Activated B cell treated with CpG ODN at 0.5 μM for 24 hours (primary cell): ENCODE data around the gene FNDC1. TPM values are rescaled to one million over a fixed set of nuclear protein-coding genes. Genes with fewer than 3 reads are reported as not detected.
A peak's percentile ranks its signal among the peaks of the same experiment; 100 is the strongest.

Experiments
- ATAC-seq: fragments of 200-7000 bp; cut with Tn5 transposase; one replicate; pipeline ENCODE4 v1.10.0; 2021; ENCODE audit warnings: low read depth, mild to moderate bottlenecking, moderate library complexity
- CTCF ChIA-PET: fragments of 350-600 bp; sonication (Branson Sonifier 250); formaldehyde crosslinking; loops from one replicate; lab custom pipeline; 2021; ENCODE audit warnings: antibody characterized with exemption; lab: Charles Lee
- POLR2A ChIA-PET: fragments of 350-600 bp; sonication (Branson Sonifier 250); formaldehyde crosslinking; loops from one replicate; lab custom pipeline; 2021; ENCODE audit warnings: antibody characterized with exemption; lab: Charles Lee
- DNase-seq: peaks from one replicate; pipeline ENCODE4 v3.0.0; 2022
- H3K27ac Mint-ChIP-seq: one replicate; pipeline ENCODE4 v1.8.0; 2020; ENCODE audit warnings: mixed read lengths
- H3K27me3 Mint-ChIP-seq: one replicate; pipeline ENCODE4 v1.8.0; 2021; ENCODE audit warnings: mixed read lengths
- H3K36me3 Mint-ChIP-seq: one replicate; pipeline ENCODE4 v1.8.0; 2021; ENCODE audit warnings: low read depth, mixed read lengths
- H3K4me1 Mint-ChIP-seq: one replicate; pipeline ENCODE4 v1.8.0; 2021; ENCODE audit warnings: mixed read lengths
- H3K4me3 Mint-ChIP-seq: one replicate; pipeline ENCODE4 v1.8.0; 2020; ENCODE audit warnings: mild to moderate bottlenecking, mixed read lengths
- H3K9me3 Mint-ChIP-seq: one replicate; pipeline ENCODE4 v1.8.0; 2020; ENCODE audit warnings: mixed read lengths
- intact Hi-C: fragments of 100-400 bp; cut with micrococcal nuclease; formaldehyde crosslinking; loops from one replicate; pipeline ENCODE4 v1.15.1; 2024
- total RNA-seq: library from RNA; stranded (reverse); gene quantifications from 2 replicates; pipeline ENCODE4 v1.2.3, GENCODE V29; 2022
- TF ChIP-seq, protein P1 (sequence below): fragments of 200-600 bp; IDR thresholded peaks from one replicate; pipeline ENCODE4 v1.8.0; 2022; ENCODE audit warnings: antibody characterized with exemption, mild to moderate bottlenecking

The FNDC1 gene
- total RNA-seq, 1 donor from 2014 or later = not detected

DNA sequence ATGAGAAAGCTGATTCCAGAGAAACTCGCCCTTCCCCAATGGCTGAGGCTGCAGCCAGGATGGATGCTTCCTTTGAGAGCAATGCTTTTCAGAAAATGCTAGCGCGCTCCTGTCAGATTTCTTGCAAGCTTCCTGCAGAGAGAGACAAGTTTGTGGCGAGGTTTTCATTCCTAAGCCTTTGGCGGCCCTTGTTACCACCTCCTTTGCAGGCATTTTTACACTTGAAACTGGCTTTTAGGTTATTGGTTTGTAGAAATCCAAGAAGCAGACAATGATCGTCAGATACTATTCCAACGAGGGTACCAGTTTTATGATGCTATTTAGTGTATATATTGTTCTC lies 1.1 kb downstream of the FNDC1 start:
- intact Hi-C loops = loop anchor here (5.0 to 10.0 kb wide), 2 partner anchors 292 to 774 kb away; no protein-coding TSS in a partner anchor

DNA sequence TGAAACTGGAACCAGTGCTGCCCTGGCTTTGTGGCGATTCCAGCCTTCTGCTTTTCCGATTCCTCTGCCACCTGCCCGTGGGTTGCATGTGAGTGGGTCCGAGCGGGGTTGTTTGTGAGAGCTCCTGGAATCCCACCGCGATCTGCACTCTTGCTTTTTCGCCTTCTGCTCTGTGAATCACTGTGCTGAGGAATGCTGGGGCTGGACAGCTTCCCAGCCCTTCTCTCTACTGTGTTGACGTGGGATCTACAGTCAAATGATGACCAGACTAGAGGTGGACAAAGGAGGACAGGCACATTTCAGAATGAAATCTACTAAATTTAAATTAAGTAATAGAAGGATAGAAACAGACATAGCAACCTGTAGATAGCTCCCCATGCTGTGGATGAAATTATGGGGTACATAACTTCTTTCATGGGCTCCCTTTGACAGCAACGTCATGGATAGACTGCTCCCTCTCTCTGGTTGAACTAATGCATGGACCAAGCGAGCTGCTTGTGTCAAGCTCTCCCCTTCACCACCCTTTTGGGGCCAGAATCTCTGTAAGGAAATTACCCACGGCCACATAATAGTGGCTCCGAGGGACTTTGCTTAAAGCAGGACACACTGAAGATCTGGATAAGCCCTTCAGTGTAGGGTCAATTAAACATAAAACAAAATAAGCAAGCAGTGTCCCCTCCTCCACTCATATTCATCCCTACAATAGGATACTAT lies 2.0 kb downstream of the FNDC1 start:
- Mint-ChIP-seq H3K27me3 (peaks cover 57% of the 10 kb centered on the region), H3K27ac (no peak overlapping the region), H3K4me3 (no peak overlapping the region), H3K36me3 (no peaks in the 10 kb centered on the region), H3K4me1 (peaks cover 23% of the 10 kb centered on the region), H3K9me3 (no peaks in the 10 kb centered on the region)
- intact Hi-C loops = loop anchor here (5.0 to 10.0 kb wide), 2 partner anchors 291 to 774 kb away; no protein-coding TSS in a partner anchor
- DNase-seq (no peak), ATAC-seq (no peak)
- CTCF ChIA-PET = interaction anchor here (7.4 kb wide), 1 partner anchor 485 kb away, joined by 90 read pairs; no protein-coding TSS in a partner anchor
- TF ChIP-seq, protein P1, sequence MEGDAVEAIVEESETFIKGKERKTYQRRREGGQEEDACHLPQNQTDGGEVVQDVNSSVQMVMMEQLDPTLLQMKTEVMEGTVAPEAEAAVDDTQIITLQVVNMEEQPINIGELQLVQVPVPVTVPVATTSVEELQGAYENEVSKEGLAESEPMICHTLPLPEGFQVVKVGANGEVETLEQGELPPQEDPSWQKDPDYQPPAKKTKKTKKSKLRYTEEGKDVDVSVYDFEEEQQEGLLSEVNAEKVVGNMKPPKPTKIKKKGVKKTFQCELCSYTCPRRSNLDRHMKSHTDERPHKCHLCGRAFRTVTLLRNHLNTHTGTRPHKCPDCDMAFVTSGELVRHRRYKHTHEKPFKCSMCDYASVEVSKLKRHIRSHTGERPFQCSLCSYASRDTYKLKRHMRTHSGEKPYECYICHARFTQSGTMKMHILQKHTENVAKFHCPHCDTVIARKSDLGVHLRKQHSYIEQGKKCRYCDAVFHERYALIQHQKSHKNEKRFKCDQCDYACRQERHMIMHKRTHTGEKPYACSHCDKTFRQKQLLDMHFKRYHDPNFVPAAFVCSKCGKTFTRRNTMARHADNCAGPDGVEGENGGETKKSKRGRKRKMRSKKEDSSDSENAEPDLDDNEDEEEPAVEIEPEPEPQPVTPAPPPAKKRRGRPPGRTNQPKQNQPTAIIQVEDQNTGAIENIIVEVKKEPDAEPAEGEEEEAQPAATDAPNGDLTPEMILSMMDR = no peak
- POLR2A ChIA-PET = no interaction called here

More for the DNA sequence above, 1.1 kb downstream of the FNDC1 start:
- CTCF ChIA-PET = interaction anchor here (7.4 kb wide), 1 partner anchor 486 kb away, joined by 90 read pairs; no protein-coding TSS in a partner anchor
- Mint-ChIP-seq H3K27ac (no peak overlapping the region), H3K4me1 (peaks cover 23% of the 10 kb centered on the region), H3K27me3 (peaks cover 58% of the 10 kb centered on the region), H3K9me3 (no peaks in the 10 kb centered on the region), H3K4me3 (peak overlapping the region; percentile 76), H3K36me3 (no peaks in the 10 kb centered on the region)
- DNase-seq (no peak), ATAC-seq (no peak)
- TF ChIP-seq, protein P1 = no peak
- POLR2A ChIA-PET = no interaction called here

DNA sequence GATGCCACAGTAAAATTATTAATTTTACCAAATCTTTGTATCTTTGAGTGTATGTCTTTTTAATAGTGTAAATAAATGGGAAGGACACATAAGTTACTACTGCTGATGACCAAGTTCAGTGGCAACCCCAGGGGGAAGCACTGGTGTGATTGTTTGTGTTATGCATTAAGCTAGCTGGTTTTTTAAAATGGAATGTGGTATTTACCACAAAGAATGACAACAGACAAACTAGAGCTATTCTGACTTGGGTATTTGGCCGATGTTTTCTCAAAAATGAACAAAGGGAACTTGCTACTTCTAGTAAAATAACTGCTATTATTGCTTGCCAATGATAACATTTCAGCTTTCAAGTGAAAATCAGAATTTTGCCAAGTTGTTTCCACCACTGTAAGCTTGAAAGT lies 2.9 kb downstream of the FNDC1 start:
- Mint-ChIP-seq H3K4me1 (peaks cover 23% of the 10 kb centered on the region), H3K36me3 (no peaks in the 10 kb centered on the region), H3K4me3 (no peak overlapping the region), H3K27me3 (peaks cover 53% of the 10 kb centered on the region), H3K27ac (no peak overlapping the region), H3K9me3 (no peaks in the 10 kb centered on the region)
- CTCF ChIA-PET = interaction anchor here (7.4 kb wide), 1 partner anchor 484 kb away, joined by 90 read pairs; no protein-coding TSS in a partner anchor
- POLR2A ChIA-PET = no interaction called here
- TF ChIP-seq, protein P1 = no peak
- no peak for ATAC-seq
- DNase-seq = no peak
- intact Hi-C loops = loop anchor here (5.0 to 10.0 kb wide), 2 partner anchors 290 to 773 kb away; no protein-coding TSS in a partner anchor

DNA sequence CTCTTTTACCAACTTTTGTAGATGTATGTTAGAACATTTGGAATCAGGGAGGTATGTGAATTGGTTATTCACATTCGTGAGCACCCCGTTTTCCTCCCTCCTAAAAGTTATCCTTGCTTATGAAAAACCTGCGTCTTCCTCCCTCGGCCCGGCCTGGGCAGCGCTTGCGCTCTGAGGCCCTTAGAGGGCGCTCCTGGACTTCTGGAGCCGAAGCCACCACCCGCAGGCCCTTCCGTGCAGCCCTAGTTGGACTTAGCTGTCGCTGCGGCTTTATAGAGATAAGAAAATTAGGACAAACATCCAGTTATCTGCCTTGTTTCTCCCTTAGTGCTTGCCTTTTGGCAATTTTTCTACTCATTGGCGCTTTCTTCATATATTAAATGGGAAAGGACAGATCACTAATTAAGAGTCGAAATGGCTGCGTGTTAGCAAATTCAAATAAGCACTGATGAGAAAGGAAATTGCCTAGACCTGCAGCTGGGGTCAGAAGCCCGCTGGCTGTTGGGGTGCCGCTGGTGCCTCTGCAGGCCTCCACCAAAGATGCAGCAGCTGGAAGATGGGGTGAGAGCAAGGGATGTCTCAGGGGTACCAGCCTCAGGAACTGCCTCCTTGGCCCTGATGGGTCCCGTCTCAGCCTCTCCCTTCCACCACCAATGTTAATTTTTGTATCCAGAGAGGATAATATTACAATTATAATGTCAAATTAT lies 5.2 kb downstream of the FNDC1 start:
- ChIA-PET CTCF (interaction anchor here (1.0 to 7.4 kb wide), 7 partner anchors 10 to 1359 kb away, joined by 3 to 90 read pairs (median 4); no protein-coding TSS in a partner anchor), POLR2A (no interaction called here)
- DNase-seq = peak; percentile 52
- peaks cover 18% of the 10 kb centered on the region for H3K4me1 Mint-ChIP-seq
- no peak overlapping the region for H3K27ac Mint-ChIP-seq
- TF ChIP-seq, protein P1 = peak; percentile 70
- H3K36me3 Mint-ChIP-seq = no peaks in the 10 kb centered on the region
- H3K9me3 Mint-ChIP-seq = no peaks in the 10 kb centered on the region
- peaks cover 44% of the 10 kb centered on the region for H3K27me3 Mint-ChIP-seq
- peak overlapping the region; percentile 36 for H3K4me3 Mint-ChIP-seq
- peak; percentile 81 for ATAC-seq
- intact Hi-C loops = loop anchor here (1.0 to 10.0 kb wide), 4 partner anchors 288 to 1282 kb away; no protein-coding TSS in a partner anchor

DNA sequence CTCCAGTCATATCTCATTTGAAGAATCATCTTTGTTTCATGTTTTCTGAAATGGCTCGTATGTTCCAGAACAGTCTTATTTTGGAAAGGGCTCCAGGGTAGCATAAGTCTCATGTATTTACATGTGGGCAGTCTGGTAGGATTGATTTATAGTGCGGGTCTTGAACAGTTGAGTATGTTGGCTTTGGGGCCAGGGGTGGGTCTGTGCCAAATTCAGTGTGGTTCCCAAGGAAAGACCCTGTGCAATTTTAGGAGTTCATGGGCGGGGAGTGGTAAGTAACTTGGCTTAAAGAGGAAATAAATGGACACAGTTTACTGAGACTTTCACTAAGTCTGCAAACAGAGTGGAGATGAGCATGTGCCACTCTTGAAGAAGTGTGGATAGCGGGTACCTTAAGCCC lies 7.7 kb downstream of the FNDC1 start:
- TF ChIP-seq, protein P1 = no peak
- ChIA-PET POLR2A (no interaction called here), CTCF (no interaction called here)
- intact Hi-C loops = loop anchor here (10.0 kb wide), 1 partner anchor 768 kb away; no protein-coding TSS in a partner anchor
- no peaks in the 10 kb centered on the region for H3K36me3 Mint-ChIP-seq
- peaks cover 26% of the 10 kb centered on the region for H3K27me3 Mint-ChIP-seq
- H3K27ac Mint-ChIP-seq = no peak overlapping the region
- no peaks in the 10 kb centered on the region for H3K9me3 Mint-ChIP-seq
- DNase-seq (no peak), ATAC-seq (no peak)
- H3K4me3 Mint-ChIP-seq = no peak overlapping the region
- H3K4me1 Mint-ChIP-seq = peaks cover 6% of the 10 kb centered on the region
